ENCODE results near the gene ONECUT3. TPM values are rescaled to one million over a fixed set of nuclear protein-coding genes. Genes with fewer than 3 reads are reported as not detected.
"Not testable (repeated sequence)": the region's sequence is repeated elsewhere in the genome, so short reads cannot be mapped to it uniquely, and the experiment has no call there.

The ONECUT3 gene
- total and polyA plus RNA-seq, 2 of the 4 experiments (the other 2 are of a cell fraction): not detected

GRCh38 chr19:1797313-1797712 lies 44.0 kb downstream of the ONECUT3 start:
- H4K91ac ChIP-seq (ENCODE audit: insufficient read depth, low read depth, low read length); H3K79me1 ChIP-seq (ENCODE audit: low read depth in 1 of 2, low read length in 2 of 2); H4K20me1 ChIP-seq (ENCODE audit: insufficient read depth, low read length); H2AK9ac ChIP-seq (replicated peaks; ENCODE audit: low read depth, low read length, poor library complexity); H3K27me3 ChIP-seq (ENCODE audit: control insufficient read depth, insufficient read depth, low read length); POLR2A ChIA-PET (ENCODE audit: unreplicated experiment); H2BK120ac ChIP-seq (ENCODE audit: low read depth, low read length); H3K27ac ChIP-seq (ENCODE audit: insufficient read depth, low read length); H2AK5ac ChIP-seq (ENCODE audit: low read depth, low read length); H3K23ac ChIP-seq (ENCODE audit: low read depth, low read length); H3K9ac ChIP-seq (ENCODE audit: low read depth, low read length); H3K14ac ChIP-seq (replicated peaks; ENCODE audit: low read depth, low read length); H2AFZ ChIP-seq (replicated peaks; ENCODE audit: low read length, poor library complexity); CTCF ChIA-PET; H4K8ac ChIP-seq (ENCODE audit: low read depth in 2 of 2, low read length in 2 of 2); H2BK15ac ChIP-seq (ENCODE audit: low read depth, low read length); H3K9me3 ChIP-seq (ENCODE audit: control insufficient read depth, insufficient read depth, low read length); H3K4me3 ChIP-seq (ENCODE audit: insufficient read depth, low read depth, low read length); dilution Hi-C loops (cut with HindIII; ENCODE audit: low sequenced_read_pairs, unreplicated experiment); H2BK20ac ChIP-seq (ENCODE audit: low read depth, low read length); H2BK5ac ChIP-seq (ENCODE audit: low read depth, low read length, poor library complexity, severe bottlenecking); DNase-seq; H3K36me3 ChIP-seq (ENCODE audit: control insufficient read depth, insufficient read depth, low read length); H3K4me1 ChIP-seq (ENCODE audit: control insufficient read depth, insufficient read depth, low read length); H3K18ac ChIP-seq (ENCODE audit: low read depth, low read length); BruUV-seq (replicated peaks); H3K4me2 ChIP-seq (ENCODE audit: low read depth, low read length); H3K56ac ChIP-seq (ENCODE audit: extremely low read depth, insufficient read depth, low read length); H3K4ac ChIP-seq (ENCODE audit: low read depth, low read length); H3K9me1 ChIP-seq (ENCODE audit: insufficient read depth, low read length); ATAC-seq (ENCODE audit: low read depth); H4K5ac ChIP-seq (ENCODE audit: low read depth, low read length): not testable (repeated sequence)
- in situ Hi-C loops (cut with MboI; ENCODE audit: low sequenced_read_pairs) (loop anchor here (25.0 kb wide), 1 partner anchor 260 kb away; no protein-coding TSS in a partner anchor), intact Hi-C loops (cut with micrococcal nuclease) (loop anchor here (5.0 to 10.0 kb wide), 2 partner anchors 193 to 250 kb away; partner anchors contain the start of gene UQCR11)
- no CpG with 5 or more reads among the region's 7 CpGs for WGBS, 2 experiments (ENCODE audit: extremely low coverage in 2 of 2, insufficient read length in 1 of 2)
